ENCODE measurements around the gene RAB11FIP3.
"Not testable (repeated sequence)": the region's sequence is repeated elsewhere in the genome, so short reads cannot be mapped to it uniquely, and the experiment has no call there.

RAB11FIP3 gene, protein sequence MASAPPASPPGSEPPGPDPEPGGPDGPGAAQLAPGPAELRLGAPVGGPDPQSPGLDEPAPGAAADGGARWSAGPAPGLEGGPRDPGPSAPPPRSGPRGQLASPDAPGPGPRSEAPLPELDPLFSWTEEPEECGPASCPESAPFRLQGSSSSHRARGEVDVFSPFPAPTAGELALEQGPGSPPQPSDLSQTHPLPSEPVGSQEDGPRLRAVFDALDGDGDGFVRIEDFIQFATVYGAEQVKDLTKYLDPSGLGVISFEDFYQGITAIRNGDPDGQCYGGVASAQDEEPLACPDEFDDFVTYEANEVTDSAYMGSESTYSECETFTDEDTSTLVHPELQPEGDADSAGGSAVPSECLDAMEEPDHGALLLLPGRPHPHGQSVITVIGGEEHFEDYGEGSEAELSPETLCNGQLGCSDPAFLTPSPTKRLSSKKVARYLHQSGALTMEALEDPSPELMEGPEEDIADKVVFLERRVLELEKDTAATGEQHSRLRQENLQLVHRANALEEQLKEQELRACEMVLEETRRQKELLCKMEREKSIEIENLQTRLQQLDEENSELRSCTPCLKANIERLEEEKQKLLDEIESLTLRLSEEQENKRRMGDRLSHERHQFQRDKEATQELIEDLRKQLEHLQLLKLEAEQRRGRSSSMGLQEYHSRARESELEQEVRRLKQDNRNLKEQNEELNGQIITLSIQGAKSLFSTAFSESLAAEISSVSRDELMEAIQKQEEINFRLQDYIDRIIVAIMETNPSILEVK

DNA sequence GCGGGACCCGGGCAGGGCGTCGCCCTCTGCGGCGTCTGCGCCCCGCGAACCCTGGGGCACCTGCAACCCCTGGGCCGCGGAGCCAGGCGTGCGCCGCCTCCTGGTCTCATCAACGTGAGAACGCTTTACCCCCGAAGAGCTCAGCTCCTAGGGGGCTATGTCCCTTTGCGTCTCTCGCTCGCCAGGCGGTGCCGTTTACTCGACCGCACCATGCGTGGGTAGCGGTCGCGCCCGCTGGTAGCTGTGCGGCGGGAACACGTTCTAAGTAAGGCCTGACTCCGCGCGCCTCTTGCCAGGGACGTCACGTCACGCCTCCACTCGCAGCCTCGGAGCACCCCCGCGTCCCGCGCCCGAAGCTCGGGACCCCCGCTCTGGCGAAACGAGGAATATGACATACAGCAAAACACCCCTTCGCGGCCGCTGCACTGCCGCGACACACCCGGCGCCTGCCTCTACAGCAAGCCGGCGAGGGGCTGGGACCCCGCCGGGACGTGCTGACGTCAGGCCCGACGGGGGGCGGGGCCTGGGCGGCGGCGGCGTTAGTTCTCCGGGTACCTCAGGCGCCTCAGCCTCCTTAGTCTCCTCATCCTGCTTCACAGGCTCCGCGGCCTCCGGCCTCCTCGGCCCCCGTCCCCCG is at the start of gene RAB11FIP3:
RAB11FIP3 (plus strand) TSS at position 568 of the 637 bp plus-strand sequence. CDS start 358 bp downstream, outside the sequence.
- DNase-seq (ENCODE audit: low read depth, low spot score) = no peak

DNA sequence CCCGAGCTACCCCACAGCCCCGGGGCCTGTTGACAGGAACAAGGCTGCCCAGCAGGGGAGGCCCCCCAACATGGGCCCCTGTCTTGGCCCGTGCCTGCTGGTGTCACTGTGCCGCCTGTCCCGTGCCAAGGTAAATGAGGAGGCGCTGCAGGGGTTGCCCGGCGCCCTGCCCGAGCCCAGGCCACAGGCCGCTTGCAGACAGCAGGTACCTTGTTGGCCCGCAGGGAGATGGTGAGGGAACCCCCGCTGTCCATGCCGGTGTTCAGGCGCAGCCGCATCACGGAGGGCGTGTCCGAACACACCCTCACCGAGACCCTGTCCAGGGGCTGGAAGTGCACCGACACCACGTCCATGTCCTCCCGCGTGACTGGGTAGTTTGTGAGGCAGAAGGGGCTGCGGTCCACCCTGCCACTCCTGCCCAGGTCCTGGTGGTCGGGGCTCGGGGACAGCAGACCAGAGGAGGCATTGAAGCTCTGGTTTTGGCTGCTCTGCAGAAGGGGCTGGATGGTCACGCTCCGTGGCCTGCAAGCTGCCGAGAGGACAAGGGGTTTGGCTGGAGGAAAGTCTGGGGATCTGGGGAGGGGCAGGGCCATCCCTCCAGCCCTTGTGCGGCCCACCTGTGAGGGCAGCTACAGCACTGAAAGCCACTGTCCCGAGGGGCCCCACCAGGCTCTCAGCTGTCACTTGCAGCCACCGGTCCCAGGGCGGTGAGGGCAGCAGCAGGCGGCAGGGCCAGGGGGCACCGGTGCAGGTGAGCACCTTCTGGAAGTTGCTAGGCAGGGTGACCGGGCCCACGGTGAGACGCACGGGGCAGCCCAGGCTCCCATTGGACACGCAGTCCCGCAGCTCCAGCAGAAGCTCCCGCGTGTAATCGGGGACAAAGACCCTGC is 49.3 kb upstream of the RAB11FIP3 start:
- no peak for DNase-seq (ENCODE audit: low read depth, low spot score)

DNA sequence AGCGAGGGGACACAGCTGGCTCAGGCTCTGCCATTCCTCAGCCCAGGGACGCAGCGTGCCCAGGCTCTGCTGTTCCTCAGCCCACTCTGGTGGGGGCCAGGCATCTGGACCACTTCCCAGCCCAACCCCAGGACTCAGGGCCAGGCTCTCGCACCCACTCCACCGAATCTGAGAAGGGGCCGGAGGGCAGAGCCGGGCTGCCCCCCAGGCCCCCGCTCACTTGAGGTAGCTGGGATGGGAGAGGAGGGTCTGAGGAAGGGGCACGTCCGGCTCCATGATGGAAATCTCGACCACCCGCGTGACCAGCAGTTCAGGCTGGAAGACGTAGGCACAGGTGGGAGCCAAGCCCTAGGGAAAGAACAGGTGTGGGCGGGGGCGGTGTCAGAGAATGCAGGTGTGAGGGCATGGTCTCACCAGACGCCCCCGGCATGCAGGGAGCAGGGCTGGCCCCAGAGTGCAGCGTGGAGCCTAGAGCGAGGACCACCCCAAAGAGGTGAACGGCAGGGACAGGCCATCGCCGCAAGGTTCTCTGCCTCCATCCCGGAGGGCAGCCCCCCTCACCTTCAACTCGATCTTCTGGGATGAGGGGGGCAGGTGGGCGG is 48.5 kb upstream of the RAB11FIP3 start:
- DNase-seq (ENCODE audit: low read depth, low spot score) = no peak

DNA sequence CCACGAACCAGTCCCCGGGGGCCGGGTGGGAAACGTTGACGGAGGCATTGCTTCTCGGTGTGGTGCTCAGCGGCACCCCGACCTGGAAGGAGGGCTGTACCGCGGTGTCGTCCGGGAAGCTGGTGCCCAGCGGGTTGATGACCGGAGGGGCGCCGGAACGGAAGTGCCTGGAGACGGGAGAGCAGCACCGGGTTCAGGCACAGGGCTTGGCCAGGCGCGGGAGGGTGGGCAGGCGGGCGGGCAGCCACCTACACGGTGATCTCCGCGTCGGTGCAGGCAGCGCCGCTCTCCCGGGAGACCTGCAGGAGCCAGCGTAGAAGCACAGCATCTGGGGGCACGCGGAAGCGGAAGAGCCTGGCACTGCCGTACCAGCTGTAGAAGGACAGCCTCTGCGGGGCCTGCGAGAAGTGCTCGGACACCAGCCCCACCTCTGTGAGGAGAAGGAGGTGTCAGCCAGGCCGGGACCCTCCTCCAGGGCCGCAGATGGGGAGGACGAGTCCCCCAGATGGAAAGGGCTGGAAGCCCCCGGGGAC is 48.0 kb upstream of the RAB11FIP3 start:
- no peak for DNase-seq (ENCODE audit: low read depth, low spot score)

DNA sequence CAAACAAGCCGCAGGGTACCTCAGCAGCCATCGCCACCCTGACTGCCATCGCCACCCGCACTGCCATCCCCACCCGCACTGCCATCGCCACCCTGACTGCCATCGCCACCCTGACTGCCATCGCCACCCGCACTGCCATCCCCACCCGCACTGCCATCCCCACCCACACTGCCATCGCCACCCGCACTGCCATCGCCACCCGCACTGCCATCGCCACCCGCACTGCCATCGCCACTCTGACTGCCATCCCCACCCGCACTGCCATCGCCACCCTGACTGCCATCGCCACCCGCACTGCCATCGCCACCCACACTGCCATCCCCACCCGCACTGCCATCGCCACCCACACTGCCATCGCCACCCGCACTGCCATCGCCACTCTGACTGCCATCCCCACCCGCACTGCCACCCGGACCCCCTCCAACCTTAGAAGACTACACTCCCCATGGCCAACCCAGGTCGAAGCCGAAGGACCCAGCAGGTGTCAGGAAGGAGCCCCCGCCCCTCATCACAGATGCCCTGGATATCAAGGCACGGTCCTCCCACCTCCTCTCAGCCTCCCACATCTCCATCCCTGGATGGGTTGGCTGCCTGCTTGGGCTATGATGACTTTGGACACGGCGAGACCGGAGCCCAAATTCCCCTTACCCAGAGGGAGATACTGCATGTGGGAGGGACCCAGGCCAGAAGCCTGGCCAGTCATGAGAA is 47.2 kb upstream of the RAB11FIP3 start:
- not testable (repeated sequence) for DNase-seq (ENCODE audit: low read depth, low spot score)

DNA sequence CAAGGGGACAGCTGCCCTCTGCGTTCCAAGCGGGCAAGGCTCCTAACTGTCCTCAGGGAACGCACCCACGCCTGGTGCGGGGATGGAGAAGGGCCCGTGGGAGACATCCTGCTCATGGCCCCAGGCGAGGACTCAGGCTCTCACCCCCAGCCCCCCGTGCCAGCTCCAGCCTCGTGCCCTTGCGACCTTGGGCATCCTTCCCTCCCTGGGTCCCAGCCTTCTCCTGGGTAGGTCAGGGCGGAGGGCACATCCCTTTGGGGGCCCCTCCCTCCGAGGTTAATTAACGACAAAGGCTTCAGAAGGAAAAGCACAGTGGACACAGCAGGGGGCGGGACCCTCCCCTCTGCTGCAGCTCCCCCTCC is 46.6 kb upstream of the RAB11FIP3 start:
- DNase-seq (ENCODE audit: low read depth, low spot score) = no peak

DNA sequence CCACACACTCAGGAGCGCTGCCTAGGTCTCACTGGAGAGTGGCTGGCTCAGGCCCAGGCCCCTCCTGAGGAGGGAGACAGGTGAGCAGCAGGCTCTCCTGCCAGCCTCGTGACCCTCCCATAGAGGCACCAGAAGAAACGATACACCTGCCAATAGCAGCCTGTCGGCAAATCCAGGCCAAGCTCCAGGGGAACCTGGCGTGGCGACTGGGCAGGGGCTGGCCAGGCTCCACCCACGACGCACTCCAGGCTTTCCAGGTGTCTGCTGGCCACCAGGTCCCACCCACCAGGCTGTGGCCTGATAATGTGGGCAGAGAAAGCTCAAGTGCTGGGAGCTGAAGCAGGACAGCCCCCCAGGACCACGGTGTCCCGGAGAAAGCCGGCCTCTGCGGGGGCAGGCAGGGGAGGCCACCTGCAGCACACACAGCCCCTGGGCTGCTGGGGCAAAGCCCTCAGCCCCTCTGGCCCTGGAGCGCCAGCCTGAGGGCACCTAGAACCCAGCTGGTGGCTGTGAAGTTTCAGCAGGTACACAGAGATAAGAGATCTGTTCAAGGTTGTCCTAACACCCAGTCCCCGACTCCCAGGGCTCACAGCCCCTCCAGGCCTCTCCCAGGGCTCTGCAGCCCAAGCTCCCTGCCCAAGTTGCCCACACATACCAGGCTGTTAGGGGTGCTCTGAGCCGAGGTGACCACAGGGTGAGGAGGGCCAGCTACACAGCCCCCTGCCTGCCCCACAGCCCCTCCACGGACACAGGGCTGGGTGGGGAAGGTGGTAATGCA is 46.1 kb upstream of the RAB11FIP3 start:
- peak; percentile 74 for DNase-seq (ENCODE audit: low read depth, low spot score)

DNA sequence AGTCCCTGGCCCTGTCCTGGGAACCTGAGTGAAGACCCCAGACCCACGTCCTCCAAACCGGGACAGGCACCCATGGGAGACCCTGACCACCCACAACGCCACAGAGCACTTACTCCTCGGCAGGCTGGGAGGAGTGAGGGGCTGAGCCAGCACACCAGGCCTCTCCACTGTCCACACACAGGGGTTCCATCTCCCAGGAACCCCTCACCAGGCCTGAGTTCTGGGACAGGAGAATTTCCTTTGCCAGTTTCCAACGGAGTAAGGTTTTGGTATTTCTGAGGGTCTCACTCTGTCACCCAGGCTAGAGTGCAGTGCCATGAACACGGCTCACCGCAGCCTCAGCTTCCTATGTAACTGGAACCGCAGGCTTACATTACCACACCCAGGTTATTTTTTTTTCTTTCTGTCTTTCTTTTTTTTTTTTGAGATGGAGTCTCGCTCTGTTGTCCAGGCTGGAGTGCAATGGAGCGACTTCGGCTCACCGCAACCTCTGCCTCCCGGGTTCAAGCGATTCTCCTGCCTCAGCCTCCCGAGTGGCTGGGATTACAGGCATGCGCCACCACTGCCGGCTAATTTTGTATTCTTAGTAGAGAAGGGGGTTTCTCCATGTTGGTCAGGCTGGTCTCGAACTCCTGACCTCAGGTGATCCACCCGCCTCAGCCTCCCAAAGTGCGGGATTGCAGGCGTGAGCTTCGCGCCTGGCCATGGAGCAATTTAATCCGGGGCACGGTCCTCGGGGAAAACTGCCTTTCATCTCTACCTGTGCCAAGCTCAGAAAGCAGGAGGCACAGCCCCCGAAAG is 45.3 kb upstream of the RAB11FIP3 start:
- no peak for DNase-seq (ENCODE audit: low read depth, low spot score)

DNA sequence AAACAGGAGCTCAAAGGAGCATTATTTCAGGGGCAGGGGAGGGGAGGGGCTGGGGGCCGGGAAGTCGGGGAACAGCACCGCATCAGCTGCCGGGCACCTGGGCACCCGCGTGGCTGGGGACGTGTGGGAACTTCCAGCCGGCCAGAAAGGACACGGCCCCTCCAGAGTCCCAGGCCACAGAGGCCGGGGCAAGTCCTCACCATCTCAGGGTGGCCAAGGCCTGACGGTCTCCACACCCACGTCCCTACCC is 44.8 kb upstream of the RAB11FIP3 start:
- no peak for DNase-seq (ENCODE audit: low read depth, low spot score)

DNA sequence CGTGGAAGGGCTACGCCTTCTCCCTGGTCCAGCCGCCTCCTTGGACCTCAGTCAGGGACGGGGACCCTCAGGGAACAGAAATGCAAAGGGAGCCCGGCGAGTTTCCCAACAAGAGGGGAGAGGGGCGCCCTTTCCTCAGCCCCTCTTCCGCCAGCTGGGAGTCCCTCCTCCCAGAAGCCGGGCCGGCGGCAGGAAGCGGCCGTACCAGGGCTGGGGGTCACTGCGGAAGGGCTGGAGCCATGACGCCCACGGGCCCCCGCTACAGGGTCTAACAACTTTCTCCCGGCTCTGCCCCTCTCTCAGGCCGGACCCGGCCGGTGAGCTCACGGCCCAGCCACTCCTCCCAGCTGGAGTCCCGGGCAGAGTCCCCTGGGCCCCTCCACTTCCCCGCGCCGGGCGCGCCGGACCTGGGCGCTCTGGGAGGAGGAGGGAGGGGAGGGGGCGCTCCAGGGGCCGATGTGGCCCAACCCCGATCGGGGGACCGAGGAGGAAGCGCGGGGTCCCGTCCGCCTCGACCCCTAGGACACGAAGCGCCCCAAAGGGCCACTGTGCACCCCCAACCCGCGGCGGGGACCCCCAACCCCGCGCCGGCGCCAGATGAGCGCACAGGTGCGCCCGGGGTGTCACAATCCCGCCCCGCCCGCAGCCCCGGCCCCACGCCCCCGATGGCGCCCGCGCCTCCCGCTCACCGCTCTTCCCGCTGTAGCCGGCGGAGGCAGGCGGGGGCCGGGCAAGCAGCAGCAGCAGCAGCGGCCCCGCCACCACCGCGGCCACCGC is 44.2 kb upstream of the RAB11FIP3 start:
- DNase-seq (ENCODE audit: low read depth, low spot score) = no peak

DNA sequence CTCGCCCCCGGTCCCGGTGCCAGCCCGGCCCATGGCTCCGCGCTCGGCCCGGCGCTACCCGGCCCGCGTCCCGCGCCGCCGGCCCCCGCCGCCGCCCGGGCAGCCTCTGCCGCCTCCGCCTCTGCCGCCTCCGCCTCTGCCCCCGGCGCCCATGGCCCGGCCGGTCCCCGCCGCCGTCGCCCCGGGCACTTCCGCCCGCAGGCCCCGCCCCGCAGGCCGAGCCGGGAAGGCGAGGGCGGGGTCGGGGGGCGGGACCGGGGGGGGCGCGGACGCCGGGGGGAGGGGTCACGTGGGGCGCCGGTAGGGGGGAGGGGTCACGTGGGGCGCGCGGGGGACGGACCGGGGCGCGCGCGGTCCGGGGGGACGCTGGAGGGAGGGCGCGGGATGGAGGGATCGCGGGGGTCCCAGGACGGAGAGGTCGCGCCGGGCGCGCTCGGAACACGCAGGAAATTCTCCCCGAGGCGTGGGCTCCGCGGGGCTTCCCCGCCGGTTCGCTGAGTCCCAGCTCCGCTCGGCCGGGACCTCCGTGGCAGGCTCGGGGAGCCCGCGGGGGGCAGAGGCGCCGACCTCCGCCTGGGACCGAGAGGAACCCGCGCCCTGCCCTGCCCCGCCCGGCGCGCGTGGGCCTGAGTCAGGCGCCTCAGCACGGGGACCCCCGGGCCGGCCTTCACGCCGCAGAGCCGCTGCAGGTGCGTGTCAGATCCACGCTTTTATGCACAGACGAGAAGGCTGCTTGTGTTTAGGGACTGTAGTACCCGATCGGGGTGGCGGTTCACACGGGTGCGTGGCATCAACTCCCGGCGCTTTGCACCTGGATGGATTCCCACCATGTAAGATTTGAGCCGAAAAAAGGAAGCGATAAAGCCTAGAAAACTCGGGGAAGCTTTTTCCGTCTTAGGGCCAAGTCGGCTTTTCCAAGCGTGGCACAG is 43.4 kb upstream of the RAB11FIP3 start, which contains the start of gene PGAP6:
PGAP6 (minus strand) TSS at position 190 of the 929 bp plus-strand sequence; CDS start at position 33, 157 bp downstream.
- DNase-seq (ENCODE audit: low read depth, low spot score) = no peak

DNA sequence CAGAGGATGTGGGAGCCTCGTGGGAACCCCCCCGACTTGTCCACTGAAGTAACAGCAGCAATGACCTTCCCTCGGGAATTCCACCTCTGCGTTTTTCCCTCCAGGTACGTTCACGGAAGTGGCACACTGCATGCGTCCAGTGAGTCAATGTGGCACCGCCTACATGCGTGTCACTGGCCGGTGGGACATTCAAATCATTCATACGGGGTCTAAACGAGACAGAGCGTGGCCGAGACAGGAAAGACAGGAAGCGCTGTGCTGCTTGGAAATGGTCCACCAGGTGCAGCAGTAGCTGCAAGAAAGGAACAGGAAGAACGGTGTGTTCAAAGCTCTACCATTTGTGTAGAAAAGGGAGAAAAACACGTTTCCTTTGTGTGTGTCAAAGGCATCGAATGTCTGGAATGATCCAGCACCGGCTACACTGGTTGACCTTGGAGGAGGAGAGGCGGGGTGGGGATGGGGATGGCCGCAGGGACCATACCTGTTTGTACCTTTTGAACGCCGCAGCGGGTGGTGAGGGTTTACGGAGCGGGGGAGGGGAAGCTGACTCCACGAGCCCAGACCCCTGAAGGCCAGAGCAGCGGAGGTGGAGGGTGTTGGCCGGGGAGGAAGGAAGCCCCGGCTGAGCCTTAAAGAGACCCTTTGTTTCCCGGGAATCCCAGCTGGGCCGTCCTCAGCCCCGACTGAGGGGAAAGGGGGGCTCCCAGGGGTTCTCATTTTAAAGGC is 42.0 kb upstream of the RAB11FIP3 start:
- peak; percentile 69 for DNase-seq (ENCODE audit: low read depth, low spot score)

DNA sequence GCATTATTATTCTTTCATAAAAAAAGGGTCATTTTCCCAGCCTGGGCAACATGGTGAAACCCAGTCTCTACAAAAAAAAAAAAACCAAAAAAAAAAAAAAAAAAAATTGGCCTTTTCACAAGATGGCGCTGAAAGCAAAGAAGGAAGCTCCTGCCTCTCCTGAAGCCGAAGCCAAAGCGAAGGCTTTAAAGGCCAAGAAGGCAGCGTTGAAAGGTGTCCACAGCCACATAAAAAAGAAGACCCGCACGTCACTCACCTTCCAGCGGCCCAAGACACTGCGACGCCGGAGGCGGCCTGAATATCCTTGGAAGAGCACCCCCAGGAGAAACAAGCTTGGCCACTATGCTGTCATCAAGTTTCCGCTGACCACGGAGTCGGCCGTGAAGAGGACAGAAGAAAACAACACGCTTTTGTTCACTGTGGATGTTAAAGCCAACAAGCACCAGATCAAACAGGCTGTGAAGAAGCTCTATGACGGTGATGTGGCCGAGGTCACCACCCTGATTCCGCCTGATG is 38.8 kb upstream of the RAB11FIP3 start:
- DNase-seq (ENCODE audit: low read depth, low spot score) = no peak

DNA sequence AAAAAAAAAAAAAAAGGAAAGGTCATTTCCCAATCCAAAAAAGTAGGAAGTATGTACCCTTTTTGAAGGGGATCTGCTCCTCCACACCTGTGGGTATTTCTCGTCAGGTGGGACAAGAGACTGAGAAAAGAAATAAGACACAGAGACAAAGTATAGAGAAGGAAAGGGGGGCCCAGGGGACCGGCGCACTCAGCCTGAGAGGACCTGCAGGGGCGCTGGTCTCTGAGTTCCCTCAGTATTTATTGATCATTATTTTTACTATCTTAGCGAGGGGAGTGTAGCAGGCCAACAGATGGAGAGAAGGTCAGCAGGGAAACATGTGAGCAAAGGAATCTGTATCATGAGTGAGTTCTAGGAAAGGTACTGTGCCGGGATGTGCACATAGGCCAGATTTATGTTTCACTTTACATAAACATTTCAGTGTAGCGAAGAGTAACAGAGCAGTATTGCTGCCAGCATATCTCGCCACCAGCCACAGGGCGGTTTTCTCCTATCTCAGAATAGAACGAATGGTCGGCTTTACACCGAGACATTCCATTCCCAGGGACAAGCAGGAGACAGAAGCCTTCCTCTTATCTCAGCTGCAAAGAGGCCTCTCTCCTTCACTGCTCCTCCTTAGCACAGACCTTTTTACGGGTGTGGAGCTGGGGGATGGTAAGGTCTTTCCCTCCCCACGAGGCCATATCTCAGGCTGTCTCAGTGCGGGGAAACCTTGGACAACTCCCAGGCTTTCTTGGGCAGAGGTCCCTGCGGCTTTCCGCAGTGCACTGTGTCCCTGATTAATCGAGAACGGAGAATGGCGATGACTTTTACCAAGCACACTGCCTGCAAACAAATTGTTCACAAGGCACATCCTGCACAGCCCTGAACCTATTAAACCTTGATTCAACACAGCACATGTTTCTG is 37.4 kb upstream of the RAB11FIP3 start:
- not testable (repeated sequence) for DNase-seq (ENCODE audit: low read depth, low spot score)

DNA sequence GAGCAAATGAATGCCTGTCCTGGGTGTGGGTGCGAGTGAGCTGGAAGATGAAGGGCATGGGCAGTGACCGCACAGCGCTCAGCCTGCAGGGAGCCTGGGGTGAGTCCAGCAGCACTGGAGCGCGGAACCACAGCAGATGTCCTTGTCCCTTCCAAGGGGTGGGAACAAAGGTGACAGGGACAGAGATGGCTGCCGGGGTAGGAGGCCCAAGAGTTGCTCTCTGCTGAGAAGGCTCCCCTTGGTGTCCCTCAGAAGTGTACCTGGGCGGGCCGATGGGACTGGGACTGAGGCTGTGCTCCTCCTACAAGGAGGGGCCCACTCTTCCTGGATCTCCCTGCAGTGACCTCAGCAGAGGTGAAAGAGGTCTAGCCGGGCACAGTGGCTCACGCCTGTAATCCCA is 36.1 kb upstream of the RAB11FIP3 start:
- DNase-seq (ENCODE audit: low read depth, low spot score) = no peak

All from iPS DF 19.7 (cell line).